Measurements from ENCODE around the gene LIMK2.
"Not testable (repeated sequence)": the region's sequence is repeated elsewhere in the genome, so short reads cannot be mapped to it uniquely, and the experiment has no call there.

The LIMK2 gene

GRCh38 chr22:31211862-31212730 is at the start of gene LIMK2:
TSS of gene LIMK2 (plus strand) at chr22:31212298. CDS start at chr22:31212409, 111 bp downstream.
- DNase-seq = peak; percentile 93

- no peak for DNase-seq
These were observed 41.1 kb upstream of the LIMK2 start for GRCh38 chr22:31170971-31171370.

GRCh38 chr22:31171734-31172133 is 40.4 kb upstream of the LIMK2 start:
- DNase-seq = not testable (repeated sequence)

GRCh38 chr22:31173386-31174145 is 38.5 kb upstream of the LIMK2 start:
- DNase-seq = no peak

- no peak for DNase-seq
These were observed 35.2 kb upstream of the LIMK2 start for GRCh38 chr22:31176923-31177322.

GRCh38 chr22:31177420-31178162 is 34.5 kb upstream of the LIMK2 start:
- DNase-seq = no peak

- no peak for DNase-seq
These were observed 33.2 kb upstream of the LIMK2 start for GRCh38 chr22:31178859-31179258.

GRCh38 chr22:31179345-31179744 is 32.8 kb upstream of the LIMK2 start:
- no peak for DNase-seq

GRCh38 chr22:31184015-31184414 is 28.1 kb upstream of the LIMK2 start:
- no peak for DNase-seq

- DNase-seq = no peak
These were observed 27.0 kb upstream of the LIMK2 start for GRCh38 chr22:31185056-31185455.

GRCh38 chr22:31187627-31188026 is 24.5 kb upstream of the LIMK2 start:
- DNase-seq = no peak

GRCh38 chr22:31192513-31192912 is 19.6 kb upstream of the LIMK2 start:
- no peak for DNase-seq

GRCh38 chr22:31193092-31193491 is 19.0 kb upstream of the LIMK2 start:
- no peak for DNase-seq

- not testable (repeated sequence) for DNase-seq
These were observed 17.4 kb upstream of the LIMK2 start for GRCh38 chr22:31194681-31195080.

- no peak for DNase-seq
These were observed 12.9 kb upstream of the LIMK2 start for GRCh38 chr22:31199187-31199586.

- not testable (repeated sequence) for DNase-seq
These were observed 7.6 kb upstream of the LIMK2 start for GRCh38 chr22:31204352-31204984.

- DNase-seq = not testable (repeated sequence)
These were observed 7.0 kb upstream of the LIMK2 start for GRCh38 chr22:31205059-31205458.

GRCh38 chr22:31206460-31206859 is 5.6 kb upstream of the LIMK2 start:
- DNase-seq = not testable (repeated sequence)

GRCh38 chr22:31206896-31207687 is 5.0 kb upstream of the LIMK2 start:
- DNase-seq = no peak

- DNase-seq = peak; percentile 51
These were observed 1.3 kb upstream of the LIMK2 start for GRCh38 chr22:31210556-31211421.

- no peak for DNase-seq
These were observed 626 bp upstream of the LIMK2 start for GRCh38 chr22:31211482-31211861.

Data from left hindlimb (tissue), 1 donor.